Fibroblast of pulmonary artery (primary cell): ENCODE results near the gene ADK.
A peak's percentile ranks its signal among the peaks of the same experiment; 100 is the strongest.

Experiments used
- DNase-seq: peaks from one replicate; pipeline ENCODE4 v3.0.0-alpha.2; 2010; ENCODE audit warnings: low read depth
- H3K4me3 ChIP-seq: replicated peaks from 2 replicates; pipeline ENCODE4 v1.5.1; 2011; ENCODE audit warnings: low read depth, mild to moderate bottlenecking, control low read depth, low read length, moderate library complexity
- CTCF ChIP-seq: IDR thresholded peaks from 2 replicates; pipeline ENCODE4 v1.5.1; 2011; ENCODE audit warnings: mild to moderate bottlenecking, control low read depth, low read length, inconsistent platforms; ENCODE audit errors: missing control alignments

The ADK gene

GRCh38 chr10:74110120-74110519, 40.9 kb upstream of the ADK start:
- TF ChIP-seq CTCF: no peak
- DNase-seq: no peak
- no peak overlapping the region for H3K4me3 ChIP-seq

- TF ChIP-seq CTCF: no peak
- no peak overlapping the region for H3K4me3 ChIP-seq
- DNase-seq: no peak
These were observed 39.2 kb upstream of the ADK start for GRCh38 chr10:74111799-74112198.

GRCh38 chr10:74113546-74113945, 37.5 kb upstream of the ADK start:
- H3K4me3 ChIP-seq: no peak overlapping the region
- no peak for TF ChIP-seq CTCF
- DNase-seq: peak; percentile 20

GRCh38 chr10:74114041-74114448, 37.0 kb upstream of the ADK start:
- DNase-seq: no peak
- no peak for TF ChIP-seq CTCF

GRCh38 chr10:74117738-74118137, 33.3 kb upstream of the ADK start:
- DNase-seq: no peak
- no peak overlapping the region for H3K4me3 ChIP-seq
- TF ChIP-seq CTCF: no peak

More at GRCh38 chr10:74114041-74114448, 37.0 kb upstream of the ADK start:
- no peak overlapping the region for H3K4me3 ChIP-seq

GRCh38 chr10:74118804-74119203, 32.2 kb upstream of the ADK start:
- H3K4me3 ChIP-seq: no peak overlapping the region
- no peak for DNase-seq
- no peak for TF ChIP-seq CTCF

GRCh38 chr10:74120911-74121310, 30.1 kb upstream of the ADK start:
- H3K4me3 ChIP-seq: no peak overlapping the region
- no peak for TF ChIP-seq CTCF
- no peak for DNase-seq
